IPS-15b (cell line): ENCODE results near the gene TADA2A.

Experiments used
- H3K27me3 ChIP-seq: one replicate; pipeline ENCODE4 v1.6.1; 2013; ENCODE audit warnings: low read length; ENCODE audit not compliant: control insufficient read depth, insufficient read depth
- H3K36me3 ChIP-seq: one replicate; pipeline ENCODE4 v1.6.1; 2013; ENCODE audit warnings: low read length; ENCODE audit not compliant: control insufficient read depth, insufficient read depth
- H3K4me1 ChIP-seq: one replicate; pipeline ENCODE4 v1.6.1; 2013; ENCODE audit warnings: mild to moderate bottlenecking, low read length; ENCODE audit not compliant: control insufficient read depth, insufficient read depth
- H3K4me3 ChIP-seq: one replicate; pipeline ENCODE4 v1.5.1; 2013; ENCODE audit warnings: low read depth, low read length
- H3K9ac ChIP-seq: one replicate; pipeline ENCODE4 v1.6.1; 2013; ENCODE audit warnings: low read depth, mild to moderate bottlenecking, low read length
- H3K9me3 ChIP-seq: one replicate; pipeline ENCODE4 v1.6.1; 2013; ENCODE audit warnings: mild to moderate bottlenecking, low read length; ENCODE audit not compliant: control insufficient read depth, insufficient read depth

Gene TADA2A

DNA sequence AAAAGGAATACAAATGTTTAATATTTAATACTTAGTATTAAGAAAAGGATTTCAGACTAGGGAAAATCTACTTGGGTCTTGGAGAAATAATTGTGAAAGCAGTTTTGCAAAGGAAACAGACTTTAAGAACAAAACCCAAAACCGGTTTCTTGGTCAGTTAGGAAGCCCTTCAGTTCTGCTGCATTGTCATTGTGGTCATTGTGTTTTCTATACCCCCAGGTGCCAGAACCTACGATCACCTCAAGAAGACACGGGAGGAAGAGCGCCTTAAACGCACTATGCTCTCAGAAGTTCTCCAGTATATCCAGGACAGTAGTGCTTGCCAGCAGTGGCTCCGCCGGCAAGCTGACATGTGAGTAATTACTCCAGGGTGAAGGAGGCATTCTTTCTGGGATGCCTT, 63.5 kb downstream of the TADA2A start:
- H3K9me3 ChIP-seq = no peaks in the 10 kb centered on the region
- H3K27me3 ChIP-seq = no peaks in the 10 kb centered on the region
- no peak overlapping the region for H3K4me3 ChIP-seq
- H3K4me1 ChIP-seq = no peaks in the 10 kb centered on the region
- H3K36me3 ChIP-seq = peaks cover 4% of the 10 kb centered on the region
- H3K9ac ChIP-seq = no peak overlapping the region

DNA sequence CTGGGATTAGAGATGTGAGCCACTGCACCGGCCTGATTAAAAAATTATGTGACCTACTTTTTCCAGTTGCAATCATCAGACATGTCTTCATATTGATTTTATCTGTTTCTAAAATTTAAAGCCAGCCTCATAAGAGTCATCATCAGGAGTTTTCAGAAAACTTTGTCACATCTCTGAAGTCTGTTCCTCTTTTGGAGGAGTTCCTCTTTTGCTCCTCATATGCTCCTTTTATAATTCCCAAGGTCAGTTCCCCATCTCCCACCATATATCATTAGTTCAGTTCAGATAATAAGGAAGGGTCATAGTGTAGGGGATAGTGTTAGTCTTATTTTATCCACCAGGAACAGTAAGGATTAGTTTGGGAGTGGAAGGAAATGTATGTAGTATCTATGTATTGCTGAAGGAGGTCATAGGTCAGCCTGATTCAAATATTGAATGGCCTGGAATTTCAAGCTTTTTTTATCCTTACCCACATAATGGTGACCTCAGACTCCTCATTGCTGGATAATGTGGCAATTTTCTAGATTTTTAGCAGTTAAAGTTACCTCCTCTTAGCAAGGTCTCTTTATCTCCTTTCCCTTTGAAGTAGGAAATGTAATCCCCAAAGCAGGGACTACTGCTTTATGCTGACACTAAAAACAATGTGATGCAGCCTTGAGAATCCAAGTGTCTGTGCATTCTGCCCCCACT, 69.2 kb downstream of the TADA2A start:
- no peak overlapping the region for H3K9ac ChIP-seq
- no peak overlapping the region for H3K4me3 ChIP-seq
- H3K36me3 ChIP-seq = peaks cover 15% of the 10 kb centered on the region

DNA sequence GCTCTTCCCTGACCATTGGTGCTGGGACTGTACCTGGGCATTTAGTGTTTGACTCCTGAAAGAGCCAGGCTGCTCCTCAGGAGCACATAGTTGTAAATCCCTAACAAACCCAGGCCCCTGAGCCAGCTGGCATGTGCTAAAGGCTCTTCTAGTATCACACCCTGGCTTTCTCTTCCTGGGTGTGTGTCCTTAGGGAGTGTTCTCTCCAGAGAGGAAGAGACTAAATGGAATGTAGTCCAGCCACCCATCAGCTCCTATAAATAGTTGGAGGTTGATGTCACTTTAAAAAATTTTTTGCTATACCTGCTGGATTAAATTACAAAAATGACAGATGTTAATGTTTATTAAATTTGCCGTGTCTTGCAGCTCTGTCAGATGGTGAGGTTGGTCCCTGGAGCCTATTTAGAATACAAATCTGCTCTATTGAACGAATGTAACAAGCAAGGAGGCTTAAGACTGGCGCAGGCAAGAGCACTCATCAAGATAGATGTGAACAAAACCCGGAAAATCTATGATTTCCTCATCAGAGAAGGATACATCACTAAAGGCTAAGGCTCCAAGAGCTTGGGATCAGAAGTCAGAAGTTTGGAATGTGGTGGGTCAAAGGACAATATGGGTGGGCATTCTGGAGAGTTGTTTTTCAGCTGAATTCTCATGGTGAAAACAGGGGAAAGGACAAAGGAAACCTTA, 69.9 kb downstream of the TADA2A start:
- Histone ChIP-seq H3K36me3 (peaks cover 15% of the 10 kb centered on the region), H3K9me3 (no peaks in the 10 kb centered on the region), H3K27me3 (no peaks in the 10 kb centered on the region), H3K4me1 (no peaks in the 10 kb centered on the region), H3K9ac (no peak overlapping the region), H3K4me3 (no peak overlapping the region)

More for the DNA sequence above, 69.2 kb downstream of the TADA2A start:
- Histone ChIP-seq H3K4me1 (no peaks in the 10 kb centered on the region), H3K27me3 (no peaks in the 10 kb centered on the region), H3K9me3 (no peaks in the 10 kb centered on the region)

DNA sequence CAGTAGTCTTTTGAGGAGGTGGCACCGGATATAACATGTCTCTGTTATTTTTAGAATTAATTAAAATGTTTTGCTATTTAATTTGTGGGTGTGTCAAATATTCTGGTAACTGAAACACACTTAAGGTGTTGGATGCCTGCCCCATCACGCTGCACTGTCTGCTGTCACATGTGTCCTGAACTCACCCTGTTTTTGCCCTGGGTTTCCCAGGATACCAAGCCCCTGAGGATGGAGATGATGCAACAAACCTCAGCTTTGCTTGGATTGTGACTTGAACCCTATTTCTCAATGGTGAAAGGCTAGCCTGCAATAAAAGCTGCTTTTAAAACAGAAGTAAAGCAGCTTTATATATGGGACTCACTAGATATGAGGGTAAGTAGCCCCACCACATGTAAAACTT, 71.5 kb downstream of the TADA2A start:
- H3K4me1 ChIP-seq = peaks cover 1% of the 10 kb centered on the region
- no peak overlapping the region for H3K4me3 ChIP-seq
- no peaks in the 10 kb centered on the region for H3K27me3 ChIP-seq
- no peak overlapping the region for H3K9ac ChIP-seq
- peaks cover 15% of the 10 kb centered on the region for H3K36me3 ChIP-seq
- H3K9me3 ChIP-seq = no peaks in the 10 kb centered on the region

DNA sequence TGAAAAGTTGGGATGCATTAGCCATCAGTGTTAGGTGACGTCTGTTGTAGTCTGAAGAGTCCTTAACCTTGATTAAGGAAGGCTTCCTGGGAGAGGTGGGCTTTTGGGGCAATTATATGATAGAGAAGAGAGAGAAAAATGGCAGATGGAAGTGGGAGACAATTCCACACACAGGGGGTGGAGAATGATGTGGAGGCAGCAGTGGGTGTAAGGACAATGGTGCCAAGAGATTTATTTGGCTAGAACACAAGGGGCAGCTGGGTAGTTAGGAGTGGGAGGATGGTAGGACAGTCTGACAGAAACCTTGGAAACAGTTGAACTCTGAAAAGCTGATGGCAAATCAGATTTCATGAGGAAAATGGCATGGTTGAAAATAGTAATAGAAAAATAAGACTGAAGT, 72.3 kb downstream of the TADA2A start:
- Histone ChIP-seq H3K9me3 (no peaks in the 10 kb centered on the region), H3K4me1 (peaks cover 9% of the 10 kb centered on the region), H3K27me3 (no peaks in the 10 kb centered on the region), H3K4me3 (no peak overlapping the region), H3K36me3 (peaks cover 11% of the 10 kb centered on the region), H3K9ac (no peak overlapping the region)

DNA sequence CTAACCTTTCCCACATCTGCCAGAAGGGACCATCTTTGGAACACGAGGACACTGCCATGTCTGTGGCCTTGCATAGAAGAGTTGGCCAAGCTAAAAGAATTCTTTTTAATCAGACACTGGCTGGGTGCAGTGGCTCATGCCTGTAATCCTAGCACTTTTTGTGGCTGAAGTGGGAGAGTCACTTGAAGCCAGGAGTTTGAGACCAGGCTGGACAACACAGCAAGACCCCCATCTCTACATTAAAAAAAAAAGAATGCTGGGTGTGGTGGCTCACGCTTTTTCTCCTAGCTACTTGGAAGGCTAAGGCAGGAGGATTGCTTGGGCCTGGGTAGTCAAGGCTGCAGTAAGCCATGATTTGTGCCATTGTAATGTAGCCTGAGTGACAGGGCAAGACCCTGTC, 73.7 kb downstream of the TADA2A start:
- Histone ChIP-seq H3K9me3 (no peaks in the 10 kb centered on the region), H3K4me3 (no peak overlapping the region), H3K4me1 (peaks cover 9% of the 10 kb centered on the region), H3K27me3 (no peaks in the 10 kb centered on the region), H3K9ac (no peak overlapping the region), H3K36me3 (peaks cover 11% of the 10 kb centered on the region)

DNA sequence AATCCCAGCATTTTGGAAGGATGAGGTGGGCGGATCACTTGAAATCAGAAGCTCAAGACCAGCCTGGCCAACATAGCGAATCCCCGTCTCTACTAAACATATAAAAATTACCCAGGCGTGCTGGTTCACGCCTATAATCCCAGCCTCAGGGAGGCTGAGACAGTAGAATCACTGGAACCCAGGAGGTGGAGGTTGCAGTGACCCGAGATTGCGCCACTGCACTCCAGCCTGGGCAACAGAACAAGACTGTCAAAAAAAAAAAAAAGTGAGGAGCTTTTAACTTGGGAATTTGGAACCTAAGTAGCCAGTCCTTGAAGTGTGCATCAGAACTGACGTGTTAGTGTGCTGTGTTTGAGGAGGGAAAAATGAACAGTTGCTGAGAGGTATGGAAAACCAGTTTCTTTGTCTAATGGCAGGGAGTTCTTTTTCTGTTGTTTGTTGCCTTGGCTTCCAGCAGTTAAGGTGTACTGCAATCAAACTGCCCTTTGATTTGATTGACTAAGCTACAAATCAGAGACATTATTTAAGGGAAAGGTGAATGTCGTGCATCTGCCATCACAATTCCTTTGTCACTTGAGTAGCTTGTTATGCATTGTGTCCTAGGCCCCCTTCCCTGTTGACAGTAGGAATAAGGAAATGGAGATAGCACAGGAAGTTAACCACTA, 74.4 kb downstream of the TADA2A start:
- no peaks in the 10 kb centered on the region for H3K9me3 ChIP-seq
- peaks cover 9% of the 10 kb centered on the region for H3K4me1 ChIP-seq
- no peak overlapping the region for H3K4me3 ChIP-seq
- peaks cover 10% of the 10 kb centered on the region for H3K36me3 ChIP-seq
- no peak overlapping the region for H3K9ac ChIP-seq
- H3K27me3 ChIP-seq = no peaks in the 10 kb centered on the region

DNA sequence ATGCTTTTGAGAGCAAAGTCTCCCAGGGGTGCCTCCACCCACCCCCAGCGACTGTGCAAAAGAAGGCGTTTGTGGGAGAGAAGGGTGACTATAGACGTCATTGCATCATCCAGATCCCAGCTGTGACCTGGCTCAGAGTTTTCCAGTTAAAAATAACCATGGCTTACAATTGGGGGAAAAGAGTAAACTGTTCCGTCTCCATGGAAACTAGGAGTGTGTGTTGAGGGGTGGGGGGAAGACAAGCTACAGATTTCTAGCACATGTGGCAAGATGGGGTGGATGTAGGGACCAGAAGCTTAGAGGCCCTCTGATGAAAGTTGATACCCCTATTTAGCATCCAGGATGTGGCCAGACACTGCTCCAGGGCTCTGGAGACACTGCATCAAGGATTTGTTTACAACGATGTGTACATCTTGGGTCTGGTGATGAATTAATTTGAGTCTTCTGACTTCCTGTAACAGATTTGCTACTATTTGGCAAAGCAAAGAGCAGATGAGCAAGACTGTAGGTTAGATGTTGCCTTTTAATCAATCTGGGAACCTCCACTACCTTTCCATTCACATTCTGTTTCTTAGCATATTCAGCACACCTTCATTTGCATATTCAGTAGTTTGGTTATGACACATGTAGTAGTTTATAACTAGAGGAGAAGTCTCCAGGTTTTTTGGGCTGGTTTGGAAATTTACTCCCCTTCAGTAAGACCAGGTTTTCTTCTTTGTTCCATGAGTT, 76.8 kb downstream of the TADA2A start:
- no peak overlapping the region for H3K4me3 ChIP-seq
- peaks cover 6% of the 10 kb centered on the region for H3K27me3 ChIP-seq
- no peaks in the 10 kb centered on the region for H3K9me3 ChIP-seq
- H3K4me1 ChIP-seq = peaks cover 16% of the 10 kb centered on the region
- H3K36me3 ChIP-seq = no peaks in the 10 kb centered on the region
- H3K9ac ChIP-seq = no peak overlapping the region

DNA sequence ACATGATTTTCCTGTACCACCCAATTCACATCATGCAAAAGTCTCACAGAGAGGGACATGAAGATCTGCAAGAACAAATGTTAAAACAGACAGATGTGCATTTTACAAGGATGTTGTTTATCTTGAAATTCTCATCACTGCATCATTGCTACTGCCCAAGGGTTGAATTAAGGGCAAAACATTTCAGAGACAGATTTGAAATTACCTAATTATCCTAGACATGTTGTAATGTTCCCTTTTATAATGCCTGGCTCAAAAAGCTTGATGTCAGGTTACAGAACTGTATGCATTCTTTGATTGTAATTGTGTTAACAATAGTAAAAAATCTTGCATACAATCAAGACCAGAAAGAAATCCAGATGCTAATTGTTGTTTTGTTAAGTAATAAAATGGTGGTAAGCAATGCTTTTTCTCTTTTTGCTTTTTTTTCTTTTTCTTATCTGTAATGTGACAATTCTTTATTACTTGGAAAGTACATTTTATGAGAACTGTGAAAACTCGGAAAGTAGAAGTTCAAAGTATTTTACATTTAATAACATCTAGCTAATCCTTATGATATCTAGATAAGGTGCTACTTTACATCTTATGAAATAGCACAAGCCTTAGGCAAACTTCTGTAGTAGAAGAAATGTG, 79.4 kb downstream of the TADA2A start:
- no peaks in the 10 kb centered on the region for H3K36me3 ChIP-seq
- H3K9me3 ChIP-seq = no peaks in the 10 kb centered on the region
- peaks cover 6% of the 10 kb centered on the region for H3K27me3 ChIP-seq
- H3K4me3 ChIP-seq = no peak overlapping the region
- H3K9ac ChIP-seq = no peak overlapping the region
- peaks cover 17% of the 10 kb centered on the region for H3K4me1 ChIP-seq

DNA sequence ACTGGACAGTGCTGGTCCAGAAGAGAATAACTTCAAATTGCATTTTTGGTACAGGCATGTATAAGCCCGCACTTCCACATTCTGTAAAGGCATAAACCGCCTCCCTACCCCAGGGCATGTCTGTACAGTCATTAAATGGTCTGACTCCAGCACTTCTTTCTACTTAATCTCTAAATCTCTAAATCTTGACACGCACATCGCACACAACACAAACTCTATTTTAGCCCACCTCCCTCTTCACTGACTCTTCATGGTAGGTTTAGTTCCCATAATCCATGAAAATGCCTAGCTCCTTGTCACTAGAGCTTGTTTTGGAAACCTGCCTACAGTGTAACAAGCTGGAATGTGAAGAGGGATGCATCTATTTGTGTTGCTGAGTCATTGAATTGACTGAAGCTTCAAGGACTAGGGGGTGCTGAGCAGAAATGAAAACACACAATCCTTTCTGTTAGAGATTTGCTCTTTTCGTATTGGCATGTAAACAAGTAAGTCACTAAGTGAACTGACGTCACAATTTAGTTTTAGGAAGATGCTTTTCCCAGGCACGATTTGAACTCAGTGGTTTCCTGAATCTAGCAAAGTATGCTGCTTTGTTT, 81.4 kb downstream of the TADA2A start:
- Histone ChIP-seq H3K9me3 (no peaks in the 10 kb centered on the region), H3K9ac (no peak overlapping the region), H3K4me1 (peaks cover 29% of the 10 kb centered on the region), H3K4me3 (peak overlapping the region; percentile 72), H3K27me3 (peaks cover 6% of the 10 kb centered on the region), H3K36me3 (no peaks in the 10 kb centered on the region)

DNA sequence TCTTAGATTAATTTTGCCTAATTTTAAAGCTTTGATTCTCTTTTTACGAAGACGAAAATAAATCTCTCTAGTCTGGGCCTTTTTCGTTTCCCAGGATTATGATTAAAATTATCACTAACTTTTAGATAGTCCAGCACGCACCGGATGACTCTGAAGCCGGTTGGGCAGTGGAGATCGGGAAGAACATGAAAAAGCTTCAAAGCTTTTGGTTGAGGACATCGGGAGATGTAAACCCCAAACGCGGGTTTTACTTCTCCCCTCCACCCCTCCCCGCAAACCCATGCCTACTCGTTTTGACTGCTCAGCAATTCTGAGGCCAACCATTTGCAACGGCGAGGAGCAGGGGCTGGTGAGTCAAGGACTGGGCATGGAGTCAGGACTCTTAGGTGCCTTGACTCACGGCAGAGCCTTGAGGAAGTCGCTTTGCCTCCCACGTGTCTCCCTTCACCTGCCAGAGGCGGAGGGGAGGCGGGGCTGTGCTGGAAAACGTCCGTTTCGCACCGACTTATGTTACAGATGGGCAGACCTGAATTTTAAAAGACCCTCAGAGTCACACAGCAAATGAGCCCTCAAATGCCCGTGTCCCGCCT, 82.0 kb downstream of the TADA2A start:
- peaks cover 6% of the 10 kb centered on the region for H3K27me3 ChIP-seq
- H3K4me1 ChIP-seq = peaks cover 23% of the 10 kb centered on the region
- H3K9me3 ChIP-seq = no peaks in the 10 kb centered on the region
- no peaks in the 10 kb centered on the region for H3K36me3 ChIP-seq
- H3K4me3 ChIP-seq = peak overlapping the region; percentile 72
- H3K9ac ChIP-seq = peak overlapping the region; percentile 76
